HG03060 (cell line): ENCODE data around the gene RNASEL.

Experiments
- ATAC-seq: cut with Tn5 transposase; IDR thresholded peaks from one replicate; pipeline ENCODE4 v1.9.1; 2021; ENCODE audit warnings: low read depth, moderate number of reproducible peaks; ENCODE audit not compliant: unreplicated experiment

Gene RNASEL

GRCh38 chr1:182601913-182602312 is 12.9 kb upstream of the RNASEL start:
- no peak for ATAC-seq

GRCh38 chr1:182601416-182601786 is 12.3 kb upstream of the RNASEL start:
- no peak for ATAC-seq

- ATAC-seq, result no peak
Measured at GRCh38 chr1:182600745-182601415, 11.8 kb upstream of the RNASEL start.

- no peak for ATAC-seq
Measured at GRCh38 chr1:182600036-182600713, 11.1 kb upstream of the RNASEL start.

- ATAC-seq, result no peak
Measured at GRCh38 chr1:182599339-182599738, 10.3 kb upstream of the RNASEL start.

- ATAC-seq, result no peak
Measured at GRCh38 chr1:182598296-182598695, 9.2 kb upstream of the RNASEL start.

GRCh38 chr1:182596934-182597333 is 7.9 kb upstream of the RNASEL start:
- ATAC-seq, result no peak

GRCh38 chr1:182595641-182596240 is 6.7 kb upstream of the RNASEL start:
- no peak for ATAC-seq

- no peak for ATAC-seq
Measured at GRCh38 chr1:182589931-182590330, 875 bp upstream of the RNASEL start.

- ATAC-seq, result no peak
Measured at GRCh38 chr1:182589520-182589919, 464 bp upstream of the RNASEL start.

- no peak for ATAC-seq
Measured at GRCh38 chr1:182587666-182588499, 1.2 kb downstream of the RNASEL start.

GRCh38 chr1:182587093-182587492 is 2.0 kb downstream of the RNASEL start:
- ATAC-seq, result no peak

GRCh38 chr1:182586380-182586779 is 2.7 kb downstream of the RNASEL start:
- no peak for ATAC-seq

- ATAC-seq, result no peak
Measured at GRCh38 chr1:182584746-182585145, 4.3 kb downstream of the RNASEL start.

- ATAC-seq, result no peak
Measured at GRCh38 chr1:182580736-182581135, 8.3 kb downstream of the RNASEL start.

- no peak for ATAC-seq
Measured at GRCh38 chr1:182575540-182576149, 13.4 kb downstream of the RNASEL start.

GRCh38 chr1:182574156-182574555 is 14.9 kb downstream of the RNASEL start:
- ATAC-seq, result no peak

GRCh38 chr1:182570611-182570970 is 18.5 kb downstream of the RNASEL start:
- ATAC-seq, result no peak

GRCh38 chr1:182569939-182570610 is 19.0 kb downstream of the RNASEL start:
- ATAC-seq, result no peak

GRCh38 chr1:182568647-182569284 is 20.3 kb downstream of the RNASEL start:
- no peak for ATAC-seq
